Effector memory CD8-positive, alpha-beta T cell (primary cell): ENCODE results near the gene TMEM52B.
A peak's percentile ranks its signal among the peaks of the same experiment; 100 is the strongest.
"Not testable (repeated sequence)": the region's sequence is repeated elsewhere in the genome, so short reads cannot be mapped to it uniquely, and the experiment has no call there.

ENCODE experiments used
- ATAC-seq: fragments of 150-1000 bp; cut with Tn5 transposase; replicated peaks from 2 replicates; pipeline ENCODE4 v1.10.0; 2021; ENCODE audit warnings: mild to moderate bottlenecking, moderate library complexity
- DNase-seq, 3 experiments: peaks; one replicate each; pipeline ENCODE4 v3.0.0; 2021
- H3K27ac Mint-ChIP-seq, 2 donors: one replicate each; pipeline ENCODE4 v1.8.0; 2022; ENCODE audit warnings: mild to moderate bottlenecking in 2 of 2, mixed read lengths in 2 of 2, moderate library complexity in 2 of 2
- H3K27me3 Mint-ChIP-seq, 2 donors: one replicate each; pipeline ENCODE4 v1.8.0; 2022; ENCODE audit warnings: mixed read lengths in 2 of 2
- H3K36me3 Mint-ChIP-seq: one replicate; pipeline ENCODE4 v1.8.0; 2022; ENCODE audit warnings: mild to moderate bottlenecking, moderate library complexity, mixed read lengths; ENCODE audit not compliant: insufficient read depth
- H3K4me1 Mint-ChIP-seq, 2 donors: one replicate each; pipeline ENCODE4 v1.8.0; 2022; ENCODE audit warnings: low read depth in 2 of 2, mixed read lengths in 2 of 2
- H3K4me3 Mint-ChIP-seq, 2 donors: one replicate each; pipeline ENCODE4 v1.8.0; 2022; ENCODE audit warnings: mild to moderate bottlenecking in 2 of 2, mixed read lengths in 2 of 2, moderate library complexity in 2 of 2
- H3K9me3 Mint-ChIP-seq, 2 donors: one replicate each; pipeline ENCODE4 v1.8.0; 2022; ENCODE audit warnings: mixed read lengths in 2 of 2

TMEM52B gene

DNA sequence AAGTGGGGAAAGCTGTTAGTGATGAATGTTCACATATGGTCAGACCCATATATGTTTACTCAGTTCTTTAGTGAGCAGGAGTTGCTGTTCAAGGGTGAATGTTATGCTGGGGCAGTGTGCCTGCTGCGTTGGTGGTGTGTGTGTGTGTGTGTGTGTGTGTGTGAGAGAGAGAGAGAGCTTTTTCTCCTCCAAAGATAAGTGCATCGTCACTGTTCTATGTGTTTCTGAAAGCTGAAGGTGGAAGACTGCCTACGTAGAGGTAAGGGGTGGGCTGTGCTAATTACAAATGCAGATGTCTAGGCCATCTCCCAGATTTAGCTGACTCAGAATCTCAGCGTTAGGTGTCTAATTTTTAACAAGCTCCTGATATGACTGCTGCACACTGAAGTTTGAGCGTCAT lies 44.4 kb downstream of the TMEM52B start:
- Mint-ChIP-seq H3K36me3 (peaks cover 45% of the 10 kb centered on the region), H3K27ac (no peak overlapping the region), H3K27me3 (no peaks in the 10 kb centered on the region), H3K9me3 (no peaks in the 10 kb centered on the region), H3K4me3 (no peak overlapping the region), H3K4me1 (peaks cover 5 to 7% of the 10 kb centered on the region in 2 donors)
- DNase-seq, result no peak
- ATAC-seq, result peak; percentile 16

GRCh38 chr12:10225426-10225825 lies 46.6 kb downstream of the TMEM52B start:
- not testable (repeated sequence) for DNase-seq, H3K27me3 Mint-ChIP-seq, ATAC-seq

GRCh38 chr12:10226086-10226485 lies 47.3 kb downstream of the TMEM52B start:
- Mint-ChIP-seq H3K4me3 (no peak overlapping the region), H3K27ac (no peak overlapping the region), H3K9me3 (no peaks in the 10 kb centered on the region), H3K27me3 (no peaks in the 10 kb centered on the region), H3K36me3 (peaks cover 21% of the 10 kb centered on the region), H3K4me1 (peaks cover 5 to 7% of the 10 kb centered on the region in 2 donors)
- no peak for ATAC-seq
- DNase-seq, result no peak

More at GRCh38 chr12:10225426-10225825, 46.6 kb downstream of the TMEM52B start:
- H3K36me3 Mint-ChIP-seq, result peaks cover 28% of the 10 kb centered on the region
- H3K4me3 Mint-ChIP-seq, H3K27ac Mint-ChIP-seq, H3K9me3 Mint-ChIP-seq, H3K4me1 Mint-ChIP-seq: not testable (repeated sequence)

- no peak for ATAC-seq
- no peak for DNase-seq
- Mint-ChIP-seq H3K4me3 (no peak overlapping the region), H3K27me3 (no peaks in the 10 kb centered on the region), H3K27ac (peak overlapping the region in 1 of 2 donors; percentile 44), H3K9me3 (no peaks in the 10 kb centered on the region), H3K4me1 (peaks cover 5 to 7% of the 10 kb centered on the region in 2 donors), H3K36me3 (peaks cover 15% of the 10 kb centered on the region)
Measured at GRCh38 chr12:10226731-10227130, 47.9 kb downstream of the TMEM52B start.

DNA sequence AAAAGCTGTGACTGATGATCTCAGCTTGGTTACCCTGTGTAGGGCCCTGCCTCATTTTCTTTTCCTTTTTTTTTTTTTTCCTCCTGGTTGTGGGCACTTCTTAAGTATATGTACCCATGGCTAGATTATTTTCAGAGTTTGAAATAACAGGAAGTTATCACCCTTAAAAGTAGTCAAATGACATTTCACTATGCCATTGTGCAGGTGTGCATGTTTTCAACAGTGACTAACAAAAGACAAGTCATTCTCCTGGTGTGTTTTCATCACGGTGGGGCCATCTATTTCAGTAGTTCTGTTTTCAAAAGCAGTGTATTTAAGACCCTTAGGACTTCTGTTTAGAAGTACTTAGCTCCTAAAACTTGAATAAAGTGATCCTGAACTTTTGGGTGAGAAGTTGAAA lies 48.8 kb downstream of the TMEM52B start:
- H3K4me3 Mint-ChIP-seq, result no peak overlapping the region
- H3K27me3 Mint-ChIP-seq, result no peaks in the 10 kb centered on the region
- H3K27ac Mint-ChIP-seq, result peak overlapping the region in 1 of 2 donors; percentile 44
- DNase-seq (no peak), ATAC-seq (no peak)
- H3K36me3 Mint-ChIP-seq, result peaks cover 8% of the 10 kb centered on the region
- no peaks in the 10 kb centered on the region for H3K9me3 Mint-ChIP-seq
- peaks cover 5 to 7% of the 10 kb centered on the region in 2 donors for H3K4me1 Mint-ChIP-seq

DNA sequence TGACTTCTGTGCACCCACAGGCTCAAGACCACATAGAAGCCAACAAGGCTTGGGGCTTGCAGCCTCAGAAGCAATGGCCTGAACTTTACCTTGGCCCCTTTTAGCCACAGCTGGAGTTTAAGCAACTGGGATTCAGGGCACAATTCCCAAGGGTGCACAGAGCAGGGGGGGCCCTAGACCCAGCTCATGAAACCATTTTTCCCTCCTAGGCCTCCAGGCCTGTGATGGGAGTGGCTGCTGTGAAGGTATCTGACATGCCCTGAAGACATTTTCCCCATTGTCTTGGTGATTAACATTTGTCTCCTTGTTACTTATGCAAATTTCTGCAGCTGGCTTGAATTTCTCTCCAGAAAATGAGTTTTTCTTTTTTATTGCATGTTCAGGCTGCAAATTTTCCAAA lies 55.7 kb downstream of the TMEM52B start:
- no peak for DNase-seq
- no peaks in the 10 kb centered on the region for H3K27me3 Mint-ChIP-seq
- no peak overlapping the region for H3K27ac Mint-ChIP-seq
- H3K9me3 Mint-ChIP-seq, result no peaks in the 10 kb centered on the region
- ATAC-seq, result no peak
- H3K4me1 Mint-ChIP-seq, result peaks cover 15 to 22% of the 10 kb centered on the region in 2 donors
- H3K36me3 Mint-ChIP-seq, result peaks cover 6% of the 10 kb centered on the region
- no peak overlapping the region for H3K4me3 Mint-ChIP-seq

GRCh38 chr12:10235761-10236631 lies 57.2 kb downstream of the TMEM52B start:
- peak overlapping the region; percentile 77 to 93 for H3K27ac Mint-ChIP-seq
- peaks cover 7% of the 10 kb centered on the region for H3K36me3 Mint-ChIP-seq
- H3K4me3 Mint-ChIP-seq, result peak overlapping the region; percentile 43 to 63
- peaks cover 15 to 28% of the 10 kb centered on the region in 2 donors for H3K4me1 Mint-ChIP-seq
- H3K27me3 Mint-ChIP-seq, result no peaks in the 10 kb centered on the region
- H3K9me3 Mint-ChIP-seq, result no peaks in the 10 kb centered on the region
- DNase-seq (peak; percentile 42 to 53 (median 44)), ATAC-seq (peak; percentile 80)

GRCh38 chr12:10236720-10237119 lies 57.9 kb downstream of the TMEM52B start:
- peaks cover 15 to 34% of the 10 kb centered on the region in 2 donors for H3K4me1 Mint-ChIP-seq
- H3K27me3 Mint-ChIP-seq, result no peaks in the 10 kb centered on the region
- peaks cover 7% of the 10 kb centered on the region for H3K36me3 Mint-ChIP-seq
- ATAC-seq (peak; percentile 26), DNase-seq (no peak)
- H3K4me3 Mint-ChIP-seq, result peak overlapping the region in 1 of 2 donors; percentile 43
- peak overlapping the region; percentile 77 to 93 for H3K27ac Mint-ChIP-seq
- no peaks in the 10 kb centered on the region for H3K9me3 Mint-ChIP-seq

DNA sequence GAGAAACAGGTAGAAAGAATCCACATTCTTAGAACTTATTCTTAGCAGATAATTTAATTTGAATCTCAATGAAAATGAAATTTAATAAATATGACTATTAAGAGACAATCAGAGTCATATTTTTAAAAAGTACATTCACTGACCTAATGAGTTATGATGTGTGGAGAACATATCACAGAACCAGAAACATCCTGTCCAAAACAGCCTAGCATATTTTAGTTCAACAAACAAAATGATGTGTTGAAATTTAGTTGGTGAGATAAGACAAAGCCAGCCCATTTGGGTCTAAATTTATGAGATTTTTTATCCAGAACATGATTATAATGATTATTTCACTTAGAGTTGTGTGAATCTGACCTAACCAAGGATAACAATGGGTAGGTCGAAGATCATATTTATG lies 59.7 kb downstream of the TMEM52B start:
- peak overlapping the region in 1 of 2 donors; percentile 73 for H3K27ac Mint-ChIP-seq
- ATAC-seq (no peak), DNase-seq (no peak)
- peak overlapping the region in 1 of 2 donors; percentile 43 for H3K4me3 Mint-ChIP-seq
- H3K9me3 Mint-ChIP-seq, result no peaks in the 10 kb centered on the region
- H3K27me3 Mint-ChIP-seq, result no peaks in the 10 kb centered on the region
- H3K4me1 Mint-ChIP-seq, result peaks cover 23 to 49% of the 10 kb centered on the region in 2 donors
- peaks cover 9% of the 10 kb centered on the region for H3K36me3 Mint-ChIP-seq

DNA sequence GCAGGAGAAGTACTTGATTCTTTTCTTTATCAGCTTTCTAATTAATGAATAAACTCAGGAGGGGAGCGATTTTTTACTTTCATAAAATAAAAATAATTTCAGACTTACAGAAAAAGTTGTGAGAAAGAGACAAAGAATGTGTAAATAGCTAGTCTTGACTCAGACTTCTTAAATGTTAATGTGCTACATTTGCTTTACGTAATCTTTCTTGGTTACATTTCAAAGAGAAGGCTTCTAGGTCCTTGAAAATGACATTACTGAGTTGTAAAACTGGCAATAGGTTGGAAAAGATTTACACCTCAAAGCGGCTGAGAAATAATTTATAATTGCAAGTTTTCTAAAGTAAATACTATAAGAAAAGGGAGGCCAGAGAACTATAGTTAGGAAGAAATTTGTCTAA lies 62.5 kb downstream of the TMEM52B start:
- no peak for DNase-seq
- H3K36me3 Mint-ChIP-seq, result peaks cover 15% of the 10 kb centered on the region
- H3K4me3 Mint-ChIP-seq, result peak overlapping the region in 1 of 2 donors; percentile 43
- peak overlapping the region in 1 of 2 donors; percentile 35 for H3K27ac Mint-ChIP-seq
- H3K9me3 Mint-ChIP-seq, result no peaks in the 10 kb centered on the region
- peaks cover 26 to 50% of the 10 kb centered on the region in 2 donors for H3K4me1 Mint-ChIP-seq
- ATAC-seq, result no peak
- H3K27me3 Mint-ChIP-seq, result no peaks in the 10 kb centered on the region
